Thyroid gland (tissue), 4 donors: ENCODE data around the gene GRIN2C.

Experiments used
- POLR2A ChIP-seq, 2 donors: fragments of 450-650 bp; IDR thresholded peaks; one replicate each; pipeline ENCODE4 v1.6.1; 2017; ENCODE audit warnings: antibody characterized with exemption in 2 of 2, mild to moderate bottlenecking in 2 of 2, moderate library complexity in 1 of 2
- TF ChIP-seq, protein P1 (sequence below), 6 experiments: fragments of 200-600 bp in 3 of 6; fragments of 450-650 bp in 3 of 6; sonication (generic) in 3 of 6; IDR thresholded peaks; one replicate each; pipeline ENCODE4 v1.5.1; 2016 to 2019; ENCODE audit warnings: antibody characterized with exemption in 6 of 6, mild to moderate bottlenecking in 2 of 6, inconsistent platforms in 1 of 6, moderate library complexity in 1 of 6

DNA sequence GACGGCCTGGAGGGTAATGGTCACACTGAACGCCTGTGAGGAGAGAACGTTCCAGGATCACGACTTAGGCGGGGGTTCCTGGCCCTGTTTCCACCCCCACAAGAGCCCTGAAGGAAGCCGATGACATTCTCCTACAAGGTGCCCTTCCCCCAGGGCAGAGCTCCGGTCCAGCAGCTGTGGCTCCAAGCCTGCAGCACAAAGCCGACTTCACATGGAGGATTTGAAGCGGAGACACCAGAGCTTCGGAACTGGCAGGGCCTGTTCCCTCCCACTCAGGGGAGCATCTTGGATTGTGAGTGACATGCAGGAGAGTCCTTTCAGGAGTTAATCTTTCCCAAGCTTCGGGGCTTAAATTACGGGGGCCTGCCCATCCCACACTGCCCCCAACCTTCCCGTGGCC lies 28.8 kb upstream of the GRIN2C start:
- no peak for TF ChIP-seq POLR2A (IDR thresholded peaks at IDR 0.05)
- TF ChIP-seq, protein P1, sequence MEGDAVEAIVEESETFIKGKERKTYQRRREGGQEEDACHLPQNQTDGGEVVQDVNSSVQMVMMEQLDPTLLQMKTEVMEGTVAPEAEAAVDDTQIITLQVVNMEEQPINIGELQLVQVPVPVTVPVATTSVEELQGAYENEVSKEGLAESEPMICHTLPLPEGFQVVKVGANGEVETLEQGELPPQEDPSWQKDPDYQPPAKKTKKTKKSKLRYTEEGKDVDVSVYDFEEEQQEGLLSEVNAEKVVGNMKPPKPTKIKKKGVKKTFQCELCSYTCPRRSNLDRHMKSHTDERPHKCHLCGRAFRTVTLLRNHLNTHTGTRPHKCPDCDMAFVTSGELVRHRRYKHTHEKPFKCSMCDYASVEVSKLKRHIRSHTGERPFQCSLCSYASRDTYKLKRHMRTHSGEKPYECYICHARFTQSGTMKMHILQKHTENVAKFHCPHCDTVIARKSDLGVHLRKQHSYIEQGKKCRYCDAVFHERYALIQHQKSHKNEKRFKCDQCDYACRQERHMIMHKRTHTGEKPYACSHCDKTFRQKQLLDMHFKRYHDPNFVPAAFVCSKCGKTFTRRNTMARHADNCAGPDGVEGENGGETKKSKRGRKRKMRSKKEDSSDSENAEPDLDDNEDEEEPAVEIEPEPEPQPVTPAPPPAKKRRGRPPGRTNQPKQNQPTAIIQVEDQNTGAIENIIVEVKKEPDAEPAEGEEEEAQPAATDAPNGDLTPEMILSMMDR (IDR thresholded peaks at IDR 0.05), result no peak
